NOMO-1 treated with dmso at 0.1 percent for 144 hours (cell line): ENCODE measurements around the gene CDHR1.
A peak's percentile ranks its signal among the peaks of the same experiment; 100 is the strongest.
"Not testable (repeated sequence)": the region's sequence is repeated elsewhere in the genome, so short reads cannot be mapped to it uniquely, and the experiment has no call there.

Experiments
- DNase-seq: peaks from one replicate; lab custom pipeline; 2025; ENCODE audit not compliant: unreplicated experiment; lab: John Stamatoyannopoulos, UW

The CDHR1 gene

GRCh38 chr10:84173501-84173929 is 20.8 kb upstream of the CDHR1 start, which contains the start of gene GPR15LG:
GPR15LG (plus strand) TSS chr10:84173801; CDS start chr10:84173852, 51 bp downstream.
- DNase-seq, result no peak

- no peak for DNase-seq
Observed at GRCh38 chr10:84175436-84175835, 18.9 kb upstream of the CDHR1 start.

- no peak for DNase-seq
Observed at GRCh38 chr10:84176351-84176750, 18.0 kb upstream of the CDHR1 start.

- DNase-seq, result no peak
Observed at GRCh38 chr10:84176836-84177474, 17.4 kb upstream of the CDHR1 start.

- DNase-seq, result peak; percentile 29
Observed at GRCh38 chr10:84177541-84178141, 16.7 kb upstream of the CDHR1 start.

GRCh38 chr10:84178160-84178609 is 16.2 kb upstream of the CDHR1 start:
- no peak for DNase-seq

- no peak for DNase-seq
Observed at GRCh38 chr10:84179059-84179710, 15.2 kb upstream of the CDHR1 start.

- not testable (repeated sequence) for DNase-seq
Observed at GRCh38 chr10:84180386-84180785, 14.0 kb upstream of the CDHR1 start.

- no peak for DNase-seq
Observed at GRCh38 chr10:84181631-84182030, 12.7 kb upstream of the CDHR1 start.

- DNase-seq, result no peak
Observed at GRCh38 chr10:84184517-84184916, 9.8 kb upstream of the CDHR1 start.

- no peak for DNase-seq
Observed at GRCh38 chr10:84185526-84186175, 8.7 kb upstream of the CDHR1 start.

- no peak for DNase-seq
Observed at GRCh38 chr10:84188815-84189214, 5.5 kb upstream of the CDHR1 start.

GRCh38 chr10:84190621-84191020 is 3.7 kb upstream of the CDHR1 start:
- no peak for DNase-seq

- no peak for DNase-seq
Observed at GRCh38 chr10:84191106-84191505, 3.2 kb upstream of the CDHR1 start.

GRCh38 chr10:84193327-84193726 is 1.0 kb upstream of the CDHR1 start:
- no peak for DNase-seq

GRCh38 chr10:84193846-84194423 is 402 bp upstream of the CDHR1 start:
- DNase-seq, result no peak

- DNase-seq, result no peak
Observed at GRCh38 chr10:84195044-84195830, 900 bp downstream of the CDHR1 start.

GRCh38 chr10:84196083-84196482 is 1.7 kb downstream of the CDHR1 start:
- no peak for DNase-seq

GRCh38 chr10:84196941-84197340 is 2.6 kb downstream of the CDHR1 start:
- no peak for DNase-seq

GRCh38 chr10:84197643-84198042 is 3.3 kb downstream of the CDHR1 start:
- DNase-seq, result no peak
